Glomerular endothelial cell (primary cell): Measurements from ENCODE around the gene ATF1. TPM values are rescaled to one million over a fixed set of nuclear protein-coding genes. Genes with fewer than 3 reads are reported as not detected.
"Not testable (repeated sequence)": the region's sequence is repeated elsewhere in the genome, so short reads cannot be mapped to it uniquely, and the experiment has no call there.

ENCODE experiments used
- DNase-seq: peaks from one replicate; pipeline ENCODE4 v3.0.0-alpha.2; 2011; ENCODE audit warnings: low read depth, low spot score; ENCODE audit errors: extremely low read depth
- total RNA-seq: library from RNA; depleted of rRNA; stranded (reverse); fragments of >200 nt; gene quantifications from 2 replicates; pipeline ENCODE4 v1.2.3, GENCODE V29; 2015

ATF1 gene
- total RNA-seq, 1 donor from 2014 or later, result 13.5 TPM

DNA sequence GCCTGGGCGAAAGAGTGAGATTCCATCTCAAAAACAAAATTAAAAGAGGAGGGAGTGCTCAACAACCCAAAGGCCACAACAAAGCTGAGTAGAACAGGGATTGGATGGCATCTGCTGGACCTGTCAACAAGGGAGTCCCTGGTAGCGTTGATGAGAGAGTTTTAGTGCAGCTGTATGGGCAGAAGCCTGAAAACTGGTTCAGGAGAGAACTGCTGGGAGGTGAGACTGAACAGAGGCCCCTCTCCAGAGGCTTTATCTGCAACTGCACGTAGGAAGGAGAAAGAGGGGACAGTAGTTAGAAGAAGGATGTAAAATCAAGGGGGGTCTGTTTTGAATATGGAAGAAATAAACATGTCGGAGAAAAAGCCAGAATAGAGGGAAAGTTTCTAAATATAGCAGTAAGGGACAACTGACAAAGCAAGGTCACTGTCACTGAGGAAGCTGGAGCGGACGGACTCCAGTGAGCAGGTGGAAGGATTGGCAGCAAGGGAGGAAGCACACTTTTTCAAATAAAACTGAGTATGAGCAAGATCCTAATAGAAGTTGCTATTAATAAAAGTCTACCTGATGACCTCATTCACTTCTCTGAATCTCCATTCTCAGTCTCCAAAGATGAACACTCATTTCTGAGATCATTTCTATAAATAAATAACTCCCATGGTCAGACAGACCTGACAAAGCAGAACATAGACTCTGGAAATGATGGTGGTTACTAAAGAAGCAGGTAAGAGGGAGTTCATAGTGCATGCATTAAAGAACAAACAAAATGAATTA lies 11.8 kb upstream of the ATF1 start:
- no peak for DNase-seq

DNA sequence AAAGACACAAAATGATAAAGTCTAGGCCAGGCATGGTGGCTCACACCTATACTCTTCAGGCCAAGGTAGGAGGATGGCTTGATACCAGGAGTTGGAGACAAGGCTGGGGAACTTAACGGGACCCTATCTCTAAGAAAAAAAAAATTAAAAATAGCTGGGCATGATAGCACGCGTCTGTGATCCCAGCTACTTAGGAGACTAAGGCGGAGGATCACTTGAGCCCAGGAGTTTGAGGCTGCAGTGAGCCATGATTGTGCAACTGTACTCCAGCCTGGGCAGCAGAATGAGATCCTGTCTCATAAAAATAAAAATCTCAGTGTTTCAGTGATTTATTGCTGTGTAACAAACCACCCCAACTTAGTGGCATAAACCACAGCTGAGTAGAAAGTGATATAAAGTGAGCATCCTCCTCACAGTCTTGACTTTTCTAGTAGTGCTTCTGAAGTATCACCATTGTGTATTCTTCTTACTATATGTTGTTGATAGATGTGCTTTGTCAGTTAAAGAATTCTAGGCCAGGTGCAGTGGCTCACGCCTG lies 10.6 kb upstream of the ATF1 start:
- no peak for DNase-seq

DNA sequence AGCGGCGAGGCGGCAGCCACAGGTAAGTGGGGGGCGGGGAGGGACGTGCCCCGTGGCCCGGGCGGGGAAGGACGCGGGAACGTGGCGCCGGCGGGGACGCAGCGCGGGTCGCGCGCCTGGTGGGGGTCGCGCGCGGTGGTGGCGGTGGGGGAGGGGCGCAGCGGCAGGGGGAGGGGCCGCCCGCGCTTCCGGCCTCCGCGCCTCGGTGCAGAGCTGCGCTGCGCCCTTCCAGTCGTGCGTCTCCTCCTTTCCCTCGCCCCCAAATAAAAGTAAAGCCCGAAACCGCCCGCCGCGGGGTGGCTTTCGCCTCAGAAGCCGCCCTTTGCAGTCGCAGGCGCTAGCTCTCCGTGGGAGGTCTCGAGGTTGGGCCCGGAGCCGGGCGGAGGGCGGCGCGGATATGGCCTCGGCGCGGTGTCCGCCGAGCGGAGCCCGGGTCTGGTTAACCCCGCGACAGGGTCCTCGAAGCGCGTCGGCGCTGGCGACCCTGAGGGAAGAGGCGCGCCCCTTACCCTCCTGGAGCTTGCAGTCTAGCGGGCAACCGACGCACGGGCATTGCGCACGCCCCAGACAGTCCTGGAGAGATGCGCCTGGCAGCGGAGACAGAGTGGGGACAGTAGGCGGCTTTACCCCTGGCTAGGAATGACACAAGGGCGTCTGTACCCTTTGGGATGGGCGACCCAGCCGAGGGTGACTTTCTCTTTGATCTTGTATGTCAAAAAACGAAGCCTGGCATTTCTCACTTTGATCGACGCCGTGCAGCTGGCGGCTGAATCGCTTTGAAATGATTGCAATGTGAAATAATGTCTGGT lies 589 bp downstream of the ATF1 start:
- no peak for DNase-seq

GRCh38 chr12:50765095-50765911 lies 1.4 kb downstream of the ATF1 start:
- no peak for DNase-seq

- DNase-seq, result no peak
Measured at GRCh38 chr12:50768391-50768790, 4.5 kb downstream of the ATF1 start.

GRCh38 chr12:50768813-50769212 lies 4.9 kb downstream of the ATF1 start:
- DNase-seq, result not testable (repeated sequence)

DNA sequence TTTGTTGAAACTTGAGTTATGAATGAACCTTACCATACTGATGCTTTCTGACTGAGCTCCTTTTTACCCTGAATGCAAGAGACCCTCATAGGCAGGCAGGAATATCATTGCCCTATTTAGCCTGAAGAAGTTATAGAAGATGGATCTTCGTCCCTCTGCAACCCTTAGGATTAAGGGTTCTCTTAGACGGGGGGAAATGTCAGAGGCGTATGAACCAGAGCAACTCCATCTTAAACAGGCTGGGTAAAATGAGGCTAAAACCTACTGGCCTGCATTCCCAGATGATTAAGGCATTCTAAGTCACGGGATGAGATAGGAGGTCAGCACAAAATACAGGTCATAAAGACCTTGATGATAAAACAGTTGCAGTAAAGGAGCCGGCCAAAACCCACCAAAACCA lies 7.5 kb downstream of the ATF1 start:
- DNase-seq, result no peak

DNA sequence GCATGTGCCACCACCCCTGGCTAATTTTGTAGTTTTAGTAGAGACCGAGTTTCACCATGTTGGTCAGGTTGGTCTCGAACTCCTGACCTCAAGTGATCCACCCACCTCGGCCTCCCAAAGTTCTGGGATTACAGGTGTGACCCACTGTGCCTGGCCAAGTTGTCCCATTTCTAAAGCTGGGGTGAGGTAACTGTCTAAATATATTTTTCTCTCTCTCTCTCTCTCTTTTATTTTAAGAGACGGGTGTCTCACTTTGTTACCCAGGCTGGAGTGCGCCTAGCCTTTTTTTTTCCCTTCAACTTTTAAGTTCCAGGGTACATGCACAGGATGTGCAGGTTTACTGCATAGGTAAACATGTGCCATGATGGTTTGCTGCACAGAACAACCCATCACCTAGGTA lies 8.6 kb downstream of the ATF1 start:
- no peak for DNase-seq

DNA sequence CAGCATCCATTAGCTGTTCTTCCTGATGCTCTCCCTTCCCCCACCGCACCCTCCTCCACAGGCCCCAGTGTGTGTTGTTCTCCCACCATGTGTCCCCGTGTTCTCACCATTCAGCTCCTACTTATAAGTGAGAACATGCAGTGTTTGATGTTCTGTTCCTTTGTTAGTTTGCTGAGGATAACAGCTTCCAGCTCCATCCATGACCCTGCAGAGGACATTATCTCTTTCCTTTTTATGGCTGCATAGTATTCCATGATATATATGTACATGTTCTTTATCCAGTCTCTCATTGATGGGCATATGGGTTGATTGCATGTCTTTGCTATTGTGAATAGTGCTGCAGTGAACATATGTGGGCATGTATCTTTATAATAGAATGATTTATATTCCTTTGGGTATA lies 9.0 kb downstream of the ATF1 start:
- no peak for DNase-seq

DNA sequence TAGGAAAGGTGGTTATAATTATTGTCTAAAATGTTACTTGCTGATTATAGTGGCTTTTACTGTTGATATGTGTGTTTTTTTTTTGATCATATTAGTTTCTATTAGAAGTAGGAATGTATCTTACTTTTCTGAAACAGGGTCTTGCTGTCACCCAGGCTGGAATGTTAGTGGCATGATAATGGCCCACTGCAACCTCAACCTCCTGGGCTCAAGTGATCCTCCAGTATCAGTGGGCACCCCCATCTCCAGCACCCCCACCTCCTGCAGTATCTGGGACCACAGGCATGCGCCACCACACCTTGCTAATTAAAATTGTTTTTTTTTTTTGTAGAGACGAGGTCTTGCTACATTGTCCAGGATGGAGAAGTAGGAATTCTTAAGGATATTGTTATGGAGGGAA lies 11.3 kb downstream of the ATF1 start:
- DNase-seq, result no peak

DNA sequence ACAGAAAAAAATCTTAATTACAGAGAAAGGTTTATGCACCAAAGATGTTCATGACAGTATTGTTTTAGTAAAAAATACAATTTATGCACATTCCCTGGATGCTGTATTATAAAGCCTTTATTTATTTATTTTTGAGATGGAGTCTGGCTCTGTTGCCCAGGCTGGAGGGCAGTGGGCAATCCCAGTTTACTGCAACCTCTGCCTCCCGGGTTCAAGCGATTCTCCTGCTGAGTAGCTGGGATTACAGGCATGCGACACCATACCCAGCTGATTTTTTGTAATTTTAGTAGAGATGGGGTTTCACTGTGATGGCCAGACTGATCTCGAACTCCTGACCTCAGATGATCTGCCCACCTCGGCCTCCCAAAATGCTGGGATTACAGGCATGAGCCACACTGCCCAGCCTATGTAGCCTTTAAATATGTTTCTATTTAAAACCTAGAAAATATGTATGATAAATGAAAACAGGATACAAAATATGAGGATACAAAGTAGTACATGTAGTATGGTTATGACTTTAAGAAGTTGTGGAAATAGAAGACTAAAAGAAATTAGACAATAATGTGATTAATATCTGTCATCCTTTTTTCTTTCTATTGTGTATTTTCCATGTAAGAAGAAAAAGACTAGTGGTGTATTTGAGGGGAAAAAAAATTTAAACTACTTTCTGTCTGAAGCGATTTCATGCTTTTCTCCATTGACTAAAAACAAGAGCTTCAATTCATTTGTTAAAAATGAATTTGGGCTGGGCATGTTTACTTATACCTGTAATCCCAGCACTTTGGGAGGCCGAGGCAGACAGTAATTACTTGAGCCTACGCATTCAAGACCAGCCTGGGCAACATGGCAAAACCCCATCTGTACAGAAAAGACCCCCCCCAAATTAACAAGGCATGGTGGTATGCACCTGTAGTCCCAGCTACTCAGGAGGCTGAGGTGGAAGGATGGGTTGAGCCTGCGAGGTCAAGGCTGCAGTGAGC lies 13.1 kb downstream of the ATF1 start:
- no peak for DNase-seq

- no peak for DNase-seq
Measured at GRCh38 chr12:50778663-50779590, 15.0 kb downstream of the ATF1 start.

DNA sequence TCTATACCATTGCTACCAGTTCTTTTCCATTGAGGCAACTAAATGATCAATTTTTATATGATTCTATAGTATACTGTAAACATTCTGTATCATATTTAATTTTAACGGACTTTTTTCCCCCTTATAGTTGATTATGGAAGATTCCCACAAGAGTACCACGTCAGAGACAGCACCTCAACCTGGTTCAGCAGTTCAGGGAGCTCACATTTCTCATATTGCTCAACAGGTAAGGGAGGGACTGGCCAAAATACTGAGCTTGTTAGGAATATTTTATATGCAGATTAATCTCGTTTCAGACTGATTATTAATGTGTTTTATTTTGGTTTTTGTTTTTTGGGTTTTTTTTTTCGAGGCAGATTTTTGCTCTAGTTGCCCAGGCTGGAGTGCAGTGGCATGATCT lies 16.1 kb downstream of the ATF1 start:
- DNase-seq, result no peak

DNA sequence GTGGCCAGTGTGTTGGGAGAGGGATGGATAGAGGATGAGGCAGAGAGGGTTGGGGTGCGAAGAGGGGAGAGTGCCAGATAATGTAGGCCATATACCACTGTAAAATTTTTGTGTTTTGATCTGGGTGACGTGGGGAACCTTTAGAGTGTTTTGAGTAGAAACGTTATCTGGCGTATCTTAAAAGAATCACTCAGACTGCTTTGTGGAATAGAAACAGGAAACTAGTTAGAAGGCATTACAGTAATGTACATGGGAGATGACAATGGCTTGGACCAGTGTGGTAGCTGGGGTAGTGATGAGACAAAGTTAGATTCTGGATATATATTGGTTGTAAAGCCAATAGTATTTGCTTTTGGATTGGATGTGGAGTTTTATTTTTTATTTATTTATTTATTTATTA lies 20.6 kb downstream of the ATF1 start:
- DNase-seq, result no peak

DNA sequence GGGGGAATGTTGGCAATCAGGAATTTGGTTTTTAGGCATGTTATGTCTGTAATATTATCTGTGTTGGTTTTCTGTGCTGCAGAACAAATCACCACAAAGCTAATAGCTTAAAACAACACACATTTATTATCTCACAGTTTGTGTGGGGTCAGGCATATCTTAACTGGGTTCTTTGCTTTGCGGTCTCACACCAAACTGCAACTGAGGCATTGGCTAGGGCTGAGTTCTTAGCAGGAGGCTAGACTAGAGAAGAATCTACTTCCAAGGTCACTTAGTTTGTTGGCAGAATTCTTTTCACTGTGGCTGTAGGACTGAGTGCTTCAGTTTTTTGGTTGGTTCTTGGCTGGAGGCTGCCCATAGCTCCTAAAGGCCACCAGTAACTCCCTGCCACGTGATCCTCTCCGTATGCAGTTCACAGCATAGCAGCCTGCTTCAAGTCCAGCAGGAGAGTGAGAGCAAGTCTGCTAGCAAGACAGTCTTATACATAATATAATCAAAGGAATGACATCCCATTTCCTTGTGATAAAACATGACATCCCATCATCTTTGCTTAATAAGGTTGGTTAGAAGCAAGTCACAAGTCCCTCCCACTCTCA lies 21.6 kb downstream of the ATF1 start:
- no peak for DNase-seq

DNA sequence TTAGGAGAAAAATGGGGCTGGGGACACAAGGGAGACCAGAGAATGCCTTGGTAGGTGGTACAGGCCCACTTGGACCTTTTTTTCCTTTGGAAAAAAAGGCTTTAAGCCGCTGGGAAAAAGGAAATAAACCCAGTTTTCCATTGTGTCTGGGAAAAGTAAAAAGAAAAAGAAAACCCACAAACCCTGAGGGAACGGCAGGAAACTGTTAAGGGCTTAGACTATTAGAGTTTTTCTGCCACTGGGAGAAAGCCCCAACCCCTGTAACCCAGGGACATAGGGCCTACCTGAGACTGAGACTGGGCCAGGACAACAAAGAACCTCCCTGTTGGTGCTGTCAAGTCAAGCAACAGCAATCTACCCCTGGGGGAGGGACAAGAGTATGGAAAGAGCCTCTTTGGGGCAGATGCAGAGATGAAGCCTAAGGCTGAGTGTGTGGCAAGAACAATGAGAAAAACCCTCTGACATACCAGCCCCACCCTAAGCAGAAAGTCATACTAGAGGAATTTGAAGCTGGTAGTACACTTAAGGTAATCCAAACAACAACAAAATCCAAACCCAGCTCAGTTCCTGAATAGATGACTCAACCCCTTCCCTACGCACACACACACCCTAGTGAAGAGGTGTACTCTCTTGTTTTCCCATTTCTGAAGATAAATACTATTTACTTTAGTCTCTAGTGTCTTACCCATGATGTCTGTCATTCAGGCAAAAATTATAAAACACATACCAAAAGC lies 22.8 kb downstream of the ATF1 start:
- DNase-seq, result peak; percentile 68

- DNase-seq, result no peak
Measured at GRCh38 chr12:50787618-50788017, 23.7 kb downstream of the ATF1 start.

- no peak for DNase-seq
Measured at GRCh38 chr12:50788561-50788960, 24.7 kb downstream of the ATF1 start.
